ENCODE results near the gene STUB1. TPM values are rescaled to one million over a fixed set of nuclear protein-coding genes. Genes with fewer than 3 reads are reported as not detected.

STUB1 gene
- total RNA-seq, result 100 to 1,000 TPM in 1 of 2 donors, 10 to 100 TPM in 1; 95.0 to 172 TPM

GRCh38 chr16:679814-680624 lies at the start of gene STUB1:
Gene STUB1 (plus strand): TSS chr16:680410. CDS start chr16:680526, 116 bp downstream.
- peak; percentile 92 for DNase-seq (ENCODE audit: low spot score)
- ATAC-seq, result peak; percentile 71 to 86
- Mint-ChIP-seq H3K4me3 (peak within 1 kb of the TSS; percentile 81), H3K27ac (peak within 1 kb of the TSS in 1 of 2 donors; percentile 28), H3K36me3 (no peaks in the 10 kb centered on the region), H3K27me3 (no peaks in the 10 kb centered on the region), H3K9me3 (no peaks in the 10 kb centered on the region), H3K4me1 (ENCODE audit: low read depth in 2 of 2) (peaks cover 13 to 14% of the 10 kb centered on the region in 2 donors)

- ATAC-seq, result no peak
- Mint-ChIP-seq H3K9me3 (no peaks in the 10 kb centered on the region), H3K4me1 (ENCODE audit: low read depth in 2 of 2) (no peaks in the 10 kb centered on the region), H3K4me3 (no peak within 1 kb of the TSS), H3K36me3 (no peaks in the 10 kb centered on the region), H3K27me3 (no peaks in the 10 kb centered on the region), H3K27ac (no peak within 1 kb of the TSS)
- DNase-seq (ENCODE audit: low spot score), result no peak
Observed at GRCh38 chr16:630815-631405, 49.3 kb upstream of the STUB1 start, which contains the start of gene WFIKKN1. Gene WFIKKN1 (plus strand): TSS chr16:630985. CDS start chr16:631254, 269 bp downstream.

DNA sequence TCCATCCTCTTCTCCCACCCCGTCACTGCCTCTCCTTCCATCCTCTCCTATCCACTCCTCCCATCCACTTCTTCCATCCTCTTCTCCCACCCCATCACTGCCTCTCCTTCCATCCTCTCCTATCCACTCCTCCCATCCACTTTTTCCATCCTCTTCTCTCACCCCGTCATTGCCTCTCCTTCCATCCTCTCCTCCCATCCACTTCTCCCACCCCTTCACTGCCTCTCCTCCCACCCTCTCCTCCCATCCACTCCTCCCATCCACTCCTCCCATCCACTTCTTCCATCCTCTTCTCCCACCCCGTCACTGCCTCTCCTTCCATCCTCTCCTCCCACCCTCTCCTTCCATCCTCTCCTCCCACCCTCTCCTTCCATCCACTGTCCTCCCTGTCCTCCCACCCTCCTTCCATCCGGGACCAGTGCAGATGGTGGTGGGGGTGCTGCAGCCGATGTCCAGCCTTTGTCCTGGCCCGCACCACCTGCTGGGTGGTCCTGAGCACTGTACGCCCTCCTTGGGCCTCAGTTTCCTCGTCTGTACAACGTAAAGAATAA lies 48.3 kb upstream of the STUB1 start:
- H3K4me3 Mint-ChIP-seq, result no peak overlapping the region
- ATAC-seq (no peak), DNase-seq (ENCODE audit: low spot score) (no peak)
- peaks cover 6 to 7% of the 10 kb centered on the region in 2 donors for H3K4me1 Mint-ChIP-seq (ENCODE audit: low read depth in 2 of 2)
- H3K27ac Mint-ChIP-seq, result no peak overlapping the region
- H3K27me3 Mint-ChIP-seq, result no peaks in the 10 kb centered on the region
- H3K36me3 Mint-ChIP-seq, result no peaks in the 10 kb centered on the region
- no peaks in the 10 kb centered on the region for H3K9me3 Mint-ChIP-seq

GRCh38 chr16:632486-633335 lies 47.5 kb upstream of the STUB1 start:
- H3K4me3 Mint-ChIP-seq, result no peak overlapping the region
- peaks cover 6 to 7% of the 10 kb centered on the region in 2 donors for H3K4me1 Mint-ChIP-seq (ENCODE audit: low read depth in 2 of 2)
- H3K27ac Mint-ChIP-seq, result no peak overlapping the region
- H3K27me3 Mint-ChIP-seq, result no peaks in the 10 kb centered on the region
- no peaks in the 10 kb centered on the region for H3K9me3 Mint-ChIP-seq
- ATAC-seq (no peak), DNase-seq (ENCODE audit: low spot score) (no peak)
- no peaks in the 10 kb centered on the region for H3K36me3 Mint-ChIP-seq

DNA sequence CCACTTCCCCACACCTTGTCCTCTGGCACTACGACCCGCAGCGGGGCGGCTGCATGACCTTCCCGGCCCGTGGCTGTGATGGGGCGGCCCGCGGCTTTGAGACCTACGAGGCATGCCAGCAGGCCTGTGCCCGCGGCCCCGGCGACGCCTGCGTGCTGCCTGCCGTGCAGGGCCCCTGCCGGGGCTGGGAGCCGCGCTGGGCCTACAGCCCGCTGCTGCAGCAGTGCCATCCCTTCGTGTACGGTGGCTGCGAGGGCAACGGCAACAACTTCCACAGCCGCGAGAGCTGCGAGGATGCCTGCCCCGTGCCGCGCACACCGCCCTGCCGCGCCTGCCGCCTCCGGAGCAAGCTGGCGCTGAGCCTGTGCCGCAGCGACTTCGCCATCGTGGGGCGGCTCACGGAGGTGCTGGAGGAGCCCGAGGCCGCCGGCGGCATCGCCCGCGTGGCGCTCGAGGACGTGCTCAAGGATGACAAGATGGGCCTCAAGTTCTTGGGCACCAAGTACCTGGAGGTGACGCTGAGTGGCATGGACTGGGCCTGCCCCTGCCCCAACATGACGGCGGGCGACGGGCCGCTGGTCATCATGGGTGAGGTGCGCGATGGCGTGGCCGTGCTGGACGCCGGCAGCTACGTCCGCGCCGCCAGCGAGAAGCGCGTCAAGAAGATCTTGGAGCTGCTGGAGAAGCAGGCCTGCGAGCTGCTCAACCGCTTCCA lies 46.7 kb upstream of the STUB1 start:
- Mint-ChIP-seq H3K36me3 (no peaks in the 10 kb centered on the region), H3K9me3 (no peaks in the 10 kb centered on the region), H3K27me3 (no peaks in the 10 kb centered on the region), H3K4me1 (ENCODE audit: low read depth in 2 of 2) (peaks cover 6 to 7% of the 10 kb centered on the region in 2 donors), H3K4me3 (no peak overlapping the region), H3K27ac (no peak overlapping the region)
- ATAC-seq, result no peak
- no peak for DNase-seq (ENCODE audit: low spot score)

- ATAC-seq (no peak), DNase-seq (ENCODE audit: low spot score) (no peak)
- Mint-ChIP-seq H3K4me3 (peak overlapping the region; percentile 12), H3K27me3 (no peaks in the 10 kb centered on the region), H3K9me3 (no peaks in the 10 kb centered on the region), H3K4me1 (ENCODE audit: low read depth in 2 of 2) (peaks cover 6 to 7% of the 10 kb centered on the region in 2 donors), H3K27ac (no peak overlapping the region), H3K36me3 (no peaks in the 10 kb centered on the region)
Observed at GRCh38 chr16:634051-634670, 46.0 kb upstream of the STUB1 start.

DNA sequence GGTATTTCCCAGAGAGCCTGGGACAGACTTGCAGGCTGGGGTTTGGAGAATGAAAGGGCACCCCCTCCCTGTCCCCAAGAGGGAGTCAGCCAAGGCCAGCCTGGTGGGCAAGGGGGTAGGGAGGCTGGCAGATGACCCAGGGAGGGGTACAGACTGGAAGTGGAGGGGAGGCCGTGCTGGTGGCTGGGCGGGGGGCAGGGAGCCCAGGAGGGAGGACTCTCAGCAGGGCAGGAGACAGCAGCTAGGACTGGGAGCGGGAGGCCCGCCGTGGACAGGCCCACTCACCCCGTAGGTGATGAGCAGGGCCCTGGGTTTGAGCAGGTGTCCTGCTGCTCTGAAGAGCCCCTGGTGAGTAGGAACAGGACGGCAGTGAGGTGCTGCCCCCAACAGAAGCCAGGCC lies 45.2 kb upstream of the STUB1 start:
- Mint-ChIP-seq H3K27ac (no peak overlapping the region), H3K27me3 (no peaks in the 10 kb centered on the region), H3K9me3 (no peaks in the 10 kb centered on the region)

DNA sequence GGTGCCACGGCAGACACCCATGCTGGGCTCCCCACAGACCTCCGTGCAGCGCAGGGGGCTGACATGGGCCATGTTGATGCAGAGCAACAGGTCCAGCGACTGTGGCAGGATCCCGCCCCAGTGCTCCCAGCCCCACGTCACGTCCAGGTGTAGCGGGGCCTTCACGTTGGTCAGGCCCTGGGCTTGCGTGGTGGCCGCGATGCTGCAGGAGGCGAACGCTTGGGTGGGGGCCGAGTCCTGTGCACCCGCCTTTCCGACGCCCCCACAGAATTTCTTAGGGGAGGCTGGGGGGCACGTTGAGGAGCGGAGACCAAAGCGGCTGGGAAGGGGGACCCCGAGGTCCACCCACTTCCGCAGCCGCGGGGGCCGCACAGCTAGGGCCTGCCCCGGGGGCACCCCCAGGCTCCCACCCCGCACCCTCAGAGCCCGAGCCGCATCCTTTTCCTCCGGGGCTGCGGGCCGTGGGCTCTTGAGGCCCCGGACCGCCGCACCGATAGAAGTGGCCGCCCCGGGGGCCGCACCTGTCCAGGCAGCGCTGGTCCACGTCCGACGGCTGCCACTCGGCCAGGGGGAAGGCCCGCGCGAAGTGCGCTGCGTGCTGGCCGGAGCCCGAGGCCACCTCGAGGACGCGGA lies 44.5 kb upstream of the STUB1 start:
- DNase-seq (ENCODE audit: low spot score) (no peak), ATAC-seq (peak; percentile 5 to 8)
- peaks cover 6 to 7% of the 10 kb centered on the region in 2 donors for H3K4me1 Mint-ChIP-seq (ENCODE audit: low read depth in 2 of 2)
- H3K27ac Mint-ChIP-seq, result peak overlapping the region; percentile 96 to 100
- no peaks in the 10 kb centered on the region for H3K9me3 Mint-ChIP-seq
- H3K36me3 Mint-ChIP-seq, result no peaks in the 10 kb centered on the region
- peak overlapping the region; percentile 85 for H3K4me3 Mint-ChIP-seq
- H3K27me3 Mint-ChIP-seq, result no peaks in the 10 kb centered on the region

More for the DNA sequence above, 45.2 kb upstream of the STUB1 start:
- H3K4me3 Mint-ChIP-seq, result peak overlapping the region; percentile 55
- peaks cover 6 to 7% of the 10 kb centered on the region in 2 donors for H3K4me1 Mint-ChIP-seq (ENCODE audit: low read depth in 2 of 2)
- DNase-seq (ENCODE audit: low spot score), result no peak
- H3K36me3 Mint-ChIP-seq, result no peaks in the 10 kb centered on the region
- no peak for ATAC-seq

DNA sequence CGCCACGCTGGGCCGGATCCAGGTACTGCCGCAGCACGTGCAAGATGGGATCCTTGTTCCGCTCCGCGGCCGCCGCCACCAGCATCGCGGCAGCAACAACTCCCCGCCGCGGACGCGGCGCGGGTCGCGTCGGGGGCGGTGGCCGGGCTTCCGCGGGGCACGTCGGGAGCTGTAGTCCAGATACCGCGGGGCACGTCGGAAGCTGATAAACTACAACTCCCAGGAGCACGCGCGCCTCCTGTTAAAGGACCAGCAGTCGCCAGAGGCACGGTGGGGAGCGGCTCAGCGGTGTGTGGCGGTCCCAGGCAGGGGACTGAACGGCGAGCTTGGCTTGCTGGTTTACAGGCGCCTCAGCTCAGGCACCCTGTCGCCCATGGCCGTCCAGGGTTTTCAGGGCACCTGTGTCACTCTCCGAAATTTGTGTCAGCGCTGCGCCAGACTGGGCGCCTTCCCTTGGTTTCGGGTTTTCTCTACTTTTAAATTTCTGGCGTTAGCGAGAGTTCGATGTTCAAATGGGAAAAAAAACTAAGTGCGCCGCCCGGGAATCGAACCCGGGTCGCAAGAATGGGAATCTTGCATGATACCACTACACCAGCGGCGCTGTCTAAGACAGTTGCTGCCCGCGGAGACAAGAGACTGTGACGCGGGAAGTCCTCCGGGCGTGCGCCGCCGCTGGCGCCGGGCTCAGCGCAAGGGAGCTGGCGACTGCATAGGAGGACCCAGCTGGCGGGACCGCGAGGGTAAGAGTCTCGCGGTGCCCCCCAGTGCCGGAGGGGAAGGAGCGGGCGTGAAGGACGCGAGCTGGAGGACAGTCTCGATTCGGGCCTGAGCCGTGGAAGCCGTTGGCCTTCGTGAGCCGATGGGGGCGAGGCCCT lies 43.8 kb upstream of the STUB1 start, which contains the start of gene METTL26:
TSS of gene METTL26 (minus strand) at position 100 of the 875 bp plus-strand sequence. CDS start at position 85, 15 bp downstream.
- peaks cover 6 to 7% of the 10 kb centered on the region in 2 donors for H3K4me1 Mint-ChIP-seq (ENCODE audit: low read depth in 2 of 2)
- no peaks in the 10 kb centered on the region for H3K27me3 Mint-ChIP-seq
- H3K4me3 Mint-ChIP-seq, result peak within 1 kb of the TSS; percentile 85
- H3K27ac Mint-ChIP-seq, result peak within 1 kb of the TSS; percentile 96 to 100
- H3K9me3 Mint-ChIP-seq, result no peaks in the 10 kb centered on the region
- no peaks in the 10 kb centered on the region for H3K36me3 Mint-ChIP-seq
- peak; percentile 93 for DNase-seq (ENCODE audit: low spot score)
- peak; percentile 91 to 93 for ATAC-seq

DNA sequence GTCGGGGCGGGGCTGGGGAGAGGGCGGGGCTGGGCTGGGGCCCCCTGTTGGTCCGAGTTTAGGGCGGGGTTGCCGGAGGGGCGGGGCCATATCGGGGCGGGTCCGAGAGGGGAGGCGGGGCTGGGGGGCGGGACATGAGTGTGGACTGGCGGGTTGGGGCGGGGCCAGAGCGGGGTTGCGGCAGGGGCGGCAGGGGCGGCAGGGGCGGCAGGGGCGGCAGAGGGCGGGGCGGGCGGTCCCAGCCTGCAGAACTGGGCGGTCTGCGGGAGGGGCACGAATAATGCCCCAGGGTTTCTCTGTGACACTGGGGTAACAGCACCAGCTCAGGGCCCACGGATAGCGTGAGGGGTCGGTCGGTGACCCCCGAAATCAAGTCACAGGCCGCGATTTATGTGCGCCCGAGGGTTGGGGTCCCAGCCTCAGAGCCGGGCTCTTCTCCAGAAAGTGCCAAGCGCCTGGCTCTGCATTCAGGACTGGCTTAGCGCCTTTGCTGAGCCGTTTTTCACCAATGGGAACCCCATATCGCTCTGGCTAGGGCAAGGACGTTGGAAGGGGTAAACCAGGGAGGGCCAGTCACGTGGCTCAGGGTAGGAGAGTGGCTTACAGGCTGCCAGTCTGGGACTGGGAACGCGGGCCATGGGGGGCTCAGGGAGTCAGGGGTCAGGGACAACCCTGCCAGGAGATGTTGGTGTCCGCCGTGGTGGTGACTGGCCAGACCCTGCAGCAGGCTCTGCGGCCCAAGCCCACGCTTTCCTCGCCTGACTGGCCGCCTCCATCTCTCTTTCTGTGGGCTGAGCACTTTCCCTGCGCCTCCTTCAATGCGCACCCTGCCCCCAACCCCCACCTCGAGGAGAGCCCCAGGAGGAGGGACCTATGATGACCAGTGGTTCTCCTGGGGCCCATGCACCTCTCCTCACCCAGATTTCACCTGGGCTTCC lies 42.9 kb upstream of the STUB1 start:
- Mint-ChIP-seq H3K27ac (peak overlapping the region; percentile 96 to 100), H3K4me3 (peak overlapping the region; percentile 85), H3K36me3 (no peaks in the 10 kb centered on the region), H3K27me3 (no peaks in the 10 kb centered on the region), H3K9me3 (no peaks in the 10 kb centered on the region), H3K4me1 (ENCODE audit: low read depth in 2 of 2) (peaks cover 6 to 7% of the 10 kb centered on the region in 2 donors)
- DNase-seq (ENCODE audit: low spot score) (peak; percentile 86), ATAC-seq (peak; percentile 79 to 86)

Measured in natural killer cell treated with Interleukin-12 subunit alpha and Interleukin-12 subunit beta and Interleukin-15 and Interleukin-18, amount 100 ng/mL, for 72 hours (primary cell).